ENCODE measurements around the gene IGSF9. TPM values are rescaled to one million over a fixed set of nuclear protein-coding genes. Genes with fewer than 3 reads are reported as not detected.

IGSF9 gene
- total RNA-seq, 4 donors from 2014 or later: 0.17 to 0.23 TPM; not detected in 2

DNA sequence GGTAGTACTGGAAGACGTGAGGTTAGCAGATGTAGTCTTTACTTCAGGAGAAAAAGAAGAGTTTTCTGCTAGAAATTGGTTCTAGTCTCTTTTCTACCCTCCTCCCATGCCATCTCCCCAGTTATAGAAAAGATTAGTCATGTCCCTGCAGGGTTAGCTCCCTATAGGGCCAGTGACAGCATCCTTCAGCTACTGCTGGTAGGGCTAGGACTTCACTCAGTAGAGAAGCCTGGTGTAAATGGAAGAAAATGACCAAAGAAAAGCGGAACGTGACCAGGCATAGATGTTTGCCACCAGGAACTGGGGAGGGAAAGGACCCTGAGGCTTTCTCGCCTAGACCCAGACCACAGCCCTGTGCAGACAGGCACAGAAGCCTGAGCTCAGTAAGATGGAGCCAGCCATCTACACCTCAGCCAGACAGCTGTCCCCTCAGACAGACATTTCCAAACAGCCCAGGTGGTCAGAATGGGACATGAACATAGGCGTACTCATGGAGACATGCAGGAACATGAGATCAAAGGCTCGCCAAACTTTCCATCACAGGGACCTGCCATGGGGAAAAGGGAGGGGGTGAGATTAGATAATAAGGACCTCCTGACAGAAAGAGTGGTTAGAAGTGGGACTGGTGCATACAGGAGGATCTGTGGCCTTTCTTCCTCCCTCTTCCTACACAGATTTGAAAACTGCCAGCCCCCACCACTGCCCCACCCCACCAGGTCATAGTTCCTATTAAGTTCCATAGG is 32.1 kb upstream of the IGSF9 start:
- TF ChIP-seq POLR2AphosphoS5 (IDR thresholded peaks at IDR 0.05): no peak
- no peak for TF ChIP-seq POLR2A (IDR thresholded peaks at IDR 0.05; ENCODE audit: low read depth)
- no peak for TF ChIP-seq EP300 (IDR thresholded peaks at IDR 0.05)
- TF ChIP-seq, protein P1, sequence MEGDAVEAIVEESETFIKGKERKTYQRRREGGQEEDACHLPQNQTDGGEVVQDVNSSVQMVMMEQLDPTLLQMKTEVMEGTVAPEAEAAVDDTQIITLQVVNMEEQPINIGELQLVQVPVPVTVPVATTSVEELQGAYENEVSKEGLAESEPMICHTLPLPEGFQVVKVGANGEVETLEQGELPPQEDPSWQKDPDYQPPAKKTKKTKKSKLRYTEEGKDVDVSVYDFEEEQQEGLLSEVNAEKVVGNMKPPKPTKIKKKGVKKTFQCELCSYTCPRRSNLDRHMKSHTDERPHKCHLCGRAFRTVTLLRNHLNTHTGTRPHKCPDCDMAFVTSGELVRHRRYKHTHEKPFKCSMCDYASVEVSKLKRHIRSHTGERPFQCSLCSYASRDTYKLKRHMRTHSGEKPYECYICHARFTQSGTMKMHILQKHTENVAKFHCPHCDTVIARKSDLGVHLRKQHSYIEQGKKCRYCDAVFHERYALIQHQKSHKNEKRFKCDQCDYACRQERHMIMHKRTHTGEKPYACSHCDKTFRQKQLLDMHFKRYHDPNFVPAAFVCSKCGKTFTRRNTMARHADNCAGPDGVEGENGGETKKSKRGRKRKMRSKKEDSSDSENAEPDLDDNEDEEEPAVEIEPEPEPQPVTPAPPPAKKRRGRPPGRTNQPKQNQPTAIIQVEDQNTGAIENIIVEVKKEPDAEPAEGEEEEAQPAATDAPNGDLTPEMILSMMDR (IDR thresholded peaks at IDR 0.05): no peak
- Histone ChIP-seq H3K9me3 (no peaks in the 10 kb centered on the region), H3K4me1 (peaks cover 0 to 10% (median 4%) of the 10 kb centered on the region in 4 donors), H3K4me3 (no peak overlapping the region), H3K36me3 (no peaks in the 10 kb centered on the region), H3K27ac (replicated peaks in 1 of 4) (no peak overlapping the region), H3K27me3 (peaks cover 0 to 12% (median 0%) of the 10 kb centered on the region in 4 donors)
- 88% methylated on average over 6 of the region's 6 CpGs for WGBS
- DNase-seq (ENCODE audit: extremely low spot score): peak; percentile 87
- intact Hi-C loops (cut with DNase I): no loop called here

DNA sequence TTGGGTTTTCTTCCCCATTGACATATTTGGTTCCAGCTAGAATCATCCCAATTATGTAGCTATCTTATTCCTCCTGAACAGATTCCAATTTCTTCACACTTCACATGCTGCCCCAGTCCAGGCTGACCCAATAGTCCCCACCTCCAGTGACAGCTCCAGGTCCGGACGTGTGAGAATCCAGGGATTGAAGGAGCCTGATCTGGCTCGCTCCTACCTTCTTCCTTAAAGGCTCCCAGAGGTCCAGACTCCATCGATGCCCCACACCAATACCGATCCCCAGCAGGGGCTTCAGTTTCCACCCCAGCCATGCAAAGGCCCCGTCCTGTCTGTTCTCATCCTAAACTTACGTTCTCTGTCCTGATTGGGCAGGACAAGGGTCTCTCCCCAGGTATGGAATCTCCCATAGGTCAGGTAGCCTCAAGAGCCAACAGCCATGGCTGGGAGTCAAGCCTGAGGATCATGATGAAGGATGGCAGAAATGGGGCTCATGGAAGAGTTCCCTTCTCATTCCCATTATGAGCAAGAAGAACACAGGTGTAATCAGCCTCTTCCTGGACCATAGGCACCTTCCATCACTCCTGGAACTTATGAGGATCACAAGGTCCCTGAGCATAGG is 29.0 kb upstream of the IGSF9 start:
- WGBS: 87% methylated on average over 6 of the region's 7 CpGs
- Histone ChIP-seq H3K9me3 (no peaks in the 10 kb centered on the region), H3K4me3 (no peak overlapping the region), H3K36me3 (no peaks in the 10 kb centered on the region), H3K4me1 (peaks cover 0 to 7% (median 2%) of the 10 kb centered on the region in 4 donors), H3K27me3 (peaks cover 0 to 12% (median 0%) of the 10 kb centered on the region in 4 donors), H3K27ac (replicated peaks in 1 of 4) (no peak overlapping the region)
- DNase-seq (ENCODE audit: extremely low spot score): peak; percentile 89
- intact Hi-C loops (cut with DNase I): no loop called here
- TF ChIP-seq, protein P1 (IDR thresholded peaks at IDR 0.05): no peak
- TF ChIP-seq POLR2AphosphoS5 (IDR thresholded peaks at IDR 0.05) (no peak), EP300 (IDR thresholded peaks at IDR 0.05) (no peak), POLR2A (IDR thresholded peaks at IDR 0.05; ENCODE audit: low read depth) (no peak)

DNA sequence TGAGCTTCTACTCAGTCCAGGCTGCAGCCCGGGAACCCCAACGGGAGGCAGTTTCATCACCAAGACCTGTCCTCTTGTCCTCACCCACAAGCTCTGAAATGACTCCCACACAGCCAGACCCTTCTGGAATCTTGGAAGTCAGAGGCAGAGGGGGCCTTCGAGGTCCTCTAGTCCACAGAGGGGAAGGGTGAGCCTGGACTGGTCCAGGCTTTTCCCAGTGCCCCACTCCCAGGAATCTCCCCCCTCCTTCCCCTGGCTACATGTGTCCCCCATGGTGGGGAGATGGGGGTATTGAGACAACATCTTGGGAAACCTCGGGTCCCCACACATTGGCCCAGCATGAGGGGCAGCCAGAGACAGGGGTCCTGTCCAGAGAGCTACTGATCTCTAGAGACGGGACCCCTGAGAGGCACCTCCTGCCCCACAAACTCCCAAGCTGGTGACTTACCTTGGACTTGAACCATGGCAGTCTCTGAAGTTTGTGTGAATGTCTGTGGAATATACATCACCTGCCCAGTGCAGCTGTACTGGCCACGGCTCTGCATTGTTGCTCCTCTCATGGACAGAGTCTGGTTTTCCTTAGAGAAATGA is 28.0 kb upstream of the IGSF9 start:
- Histone ChIP-seq H3K27me3 (peaks cover 0 to 12% (median 0%) of the 10 kb centered on the region in 4 donors), H3K9me3 (no peaks in the 10 kb centered on the region), H3K36me3 (no peaks in the 10 kb centered on the region), H3K4me3 (no peak overlapping the region), H3K4me1 (no peaks in the 10 kb centered on the region), H3K27ac (replicated peaks in 1 of 4) (no peak overlapping the region)
- intact Hi-C loops (cut with DNase I): no loop called here
- no peak for TF ChIP-seq POLR2A (IDR thresholded peaks at IDR 0.05; ENCODE audit: low read depth)
- no peak for TF ChIP-seq EP300 (IDR thresholded peaks at IDR 0.05)
- TF ChIP-seq POLR2AphosphoS5 (IDR thresholded peaks at IDR 0.05): no peak
- TF ChIP-seq, protein P1 (IDR thresholded peaks at IDR 0.05): no peak
- DNase-seq (ENCODE audit: extremely low spot score): no peak
- WGBS: 93% methylated on average over 3 of the region's 6 CpGs

DNA sequence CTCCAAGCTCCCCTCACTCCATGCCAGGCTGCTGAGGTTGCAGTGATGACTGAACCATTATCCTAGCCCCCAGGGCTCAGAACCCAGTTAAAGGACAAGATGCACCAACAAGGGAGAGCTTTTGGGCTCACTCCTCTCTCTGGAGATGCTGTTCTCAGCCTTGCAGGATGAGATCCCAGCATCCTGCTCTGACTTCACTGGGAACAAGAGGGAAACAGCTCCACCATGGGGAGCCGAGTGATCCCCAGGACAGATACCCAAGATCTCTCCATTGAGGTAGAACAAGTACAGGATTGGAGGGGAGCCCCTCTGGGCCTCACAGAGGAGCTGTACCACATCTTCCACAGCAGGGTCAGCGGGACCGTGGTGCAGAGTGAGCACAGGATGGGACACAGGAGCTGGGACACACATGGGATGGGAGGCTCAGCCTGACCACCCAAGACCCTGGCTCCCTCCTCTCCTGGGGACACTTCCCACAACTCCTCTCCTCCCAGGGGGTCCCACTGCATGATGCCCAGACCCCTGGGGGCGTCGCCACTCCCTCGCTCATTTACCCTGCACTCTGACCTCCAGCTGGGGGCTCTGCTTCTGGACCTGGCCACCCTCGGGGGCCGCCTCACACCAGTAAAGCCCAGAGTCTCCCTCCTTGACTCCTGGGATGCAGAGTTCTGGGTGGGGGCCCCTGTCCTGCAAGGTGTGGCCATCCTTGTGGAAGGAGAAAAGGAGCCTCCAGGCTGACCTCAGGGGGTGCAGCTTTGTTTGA is 27.2 kb upstream of the IGSF9 start:
- TF ChIP-seq POLR2AphosphoS5 (IDR thresholded peaks at IDR 0.05) (no peak), POLR2A (IDR thresholded peaks at IDR 0.05; ENCODE audit: low read depth) (no peak), EP300 (IDR thresholded peaks at IDR 0.05) (no peak)
- TF ChIP-seq, protein P1 (IDR thresholded peaks at IDR 0.05): no peak
- intact Hi-C loops (cut with DNase I): no loop called here
- no peak overlapping the region for H3K27ac ChIP-seq (replicated peaks in 1 of 4)

More for the DNA sequence above, 27.2 kb upstream of the IGSF9 start:
- Histone ChIP-seq H3K4me3 (no peak overlapping the region), H3K4me1 (no peaks in the 10 kb centered on the region), H3K27me3 (peaks cover 0 to 12% (median 0%) of the 10 kb centered on the region in 4 donors), H3K9me3 (no peaks in the 10 kb centered on the region), H3K36me3 (no peaks in the 10 kb centered on the region)
- DNase-seq (ENCODE audit: extremely low spot score): no peak
- WGBS: 90% methylated on average over 1 of the region's 8 CpGs
